ENCODE measurements around the gene LRMDA.

LRMDA gene

DNA sequence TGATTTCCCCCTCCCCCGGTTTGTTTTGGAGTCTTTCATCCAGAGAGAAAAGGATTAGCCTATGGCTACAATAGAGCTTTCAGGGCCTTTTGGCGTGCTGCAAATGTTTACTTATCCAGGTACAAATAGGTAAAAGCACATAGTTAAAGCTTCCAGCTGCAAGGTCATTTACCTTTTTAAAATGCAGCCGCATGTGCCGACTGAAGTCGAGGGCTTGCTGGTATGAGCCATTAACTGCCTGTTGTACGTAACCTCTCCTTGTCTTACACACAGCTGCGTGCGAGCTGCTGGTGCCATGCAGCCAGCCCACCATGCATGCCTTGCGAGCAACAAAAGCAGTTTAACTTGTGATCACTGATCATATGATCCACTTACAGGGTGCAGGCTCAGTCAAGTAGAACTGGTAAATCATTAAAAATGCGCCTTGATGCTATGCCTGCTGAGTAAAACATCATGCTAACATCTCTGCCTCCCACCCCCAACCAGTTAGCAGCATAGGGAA is 866.4 kb downstream of the LRMDA start:
- no peak for DNase-seq (ENCODE audit: low read depth, low spot score)

DNA sequence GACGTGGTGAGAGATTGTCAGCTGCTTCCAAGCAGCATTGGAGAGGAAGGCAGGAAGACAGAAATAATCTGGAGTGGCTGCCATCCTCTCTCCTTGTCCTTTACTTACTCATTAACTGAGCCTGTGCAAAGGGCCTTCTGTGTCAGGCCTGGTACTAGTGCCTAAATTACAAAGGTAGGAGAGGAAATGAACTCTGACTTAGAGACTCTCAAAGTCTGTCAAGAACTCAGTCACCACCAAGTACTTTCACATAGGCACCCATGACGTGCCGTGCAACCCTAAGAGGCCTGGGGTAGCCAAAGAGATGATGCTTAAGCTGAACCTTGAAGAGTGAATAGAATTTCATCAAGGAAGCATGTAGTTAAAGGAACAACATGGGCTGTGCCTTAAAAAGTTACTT is 866.9 kb downstream of the LRMDA start:
- no peak for DNase-seq (ENCODE audit: low read depth, low spot score)

DNA sequence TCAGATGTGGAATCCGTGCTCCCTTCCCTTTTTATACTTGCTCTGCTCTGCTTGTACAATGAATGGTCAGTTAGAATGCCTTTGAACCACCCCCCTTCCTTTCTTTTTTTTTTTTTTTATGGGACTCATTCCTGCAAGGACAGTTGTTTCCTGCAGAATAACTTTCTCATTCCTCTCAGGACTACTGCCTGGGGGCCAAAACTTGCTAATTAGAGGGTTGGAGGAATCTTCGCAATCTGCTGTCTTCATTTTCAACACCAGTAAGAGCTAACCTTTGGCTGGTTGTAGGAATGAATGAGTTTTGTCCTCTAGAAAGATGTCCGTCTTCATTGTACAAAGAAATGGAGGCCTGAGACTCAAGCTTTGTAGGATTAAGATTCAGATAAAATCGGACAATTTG is 868.1 kb downstream of the LRMDA start:
- DNase-seq (ENCODE audit: low read depth, low spot score): no peak

DNA sequence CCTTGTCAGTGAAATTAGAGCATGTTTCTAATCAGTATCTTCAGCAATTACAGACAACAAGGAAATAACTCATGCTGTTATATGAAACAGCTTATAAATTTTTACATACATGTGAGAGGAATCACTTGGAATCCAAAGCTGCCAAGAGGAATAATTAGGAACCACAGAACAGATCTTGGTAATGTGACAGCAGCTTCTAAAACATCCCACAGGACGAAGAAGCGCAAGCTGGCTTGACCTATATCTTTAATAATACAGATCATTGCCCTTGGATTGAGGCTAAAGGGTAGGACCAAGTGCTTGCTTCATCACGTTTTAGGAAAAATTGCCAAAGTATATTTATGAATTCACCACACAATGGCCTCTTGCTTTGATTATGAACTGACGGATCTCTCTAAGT is 869.8 kb downstream of the LRMDA start:
- DNase-seq (ENCODE audit: low read depth, low spot score): no peak

DNA sequence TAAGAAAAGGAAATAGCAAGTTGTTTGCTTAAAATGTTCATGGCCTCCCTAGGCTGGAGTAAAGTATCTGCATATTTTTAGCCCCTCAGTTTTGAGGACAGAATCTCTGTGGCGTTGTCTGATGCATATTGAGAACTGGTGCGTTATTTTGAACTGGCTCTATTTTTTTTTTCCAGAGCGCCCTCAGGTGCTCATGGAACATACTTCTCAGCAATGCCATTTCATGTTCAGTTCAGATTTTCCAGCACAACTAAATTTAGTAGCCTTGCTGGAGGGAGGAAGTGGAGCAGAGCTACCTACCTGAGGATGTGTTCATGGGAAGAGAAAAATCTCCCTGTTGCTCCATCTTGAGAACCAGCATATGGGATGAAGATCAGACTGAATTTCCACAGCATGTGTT is 870.5 kb downstream of the LRMDA start:
- DNase-seq (ENCODE audit: low read depth, low spot score): no peak

DNA sequence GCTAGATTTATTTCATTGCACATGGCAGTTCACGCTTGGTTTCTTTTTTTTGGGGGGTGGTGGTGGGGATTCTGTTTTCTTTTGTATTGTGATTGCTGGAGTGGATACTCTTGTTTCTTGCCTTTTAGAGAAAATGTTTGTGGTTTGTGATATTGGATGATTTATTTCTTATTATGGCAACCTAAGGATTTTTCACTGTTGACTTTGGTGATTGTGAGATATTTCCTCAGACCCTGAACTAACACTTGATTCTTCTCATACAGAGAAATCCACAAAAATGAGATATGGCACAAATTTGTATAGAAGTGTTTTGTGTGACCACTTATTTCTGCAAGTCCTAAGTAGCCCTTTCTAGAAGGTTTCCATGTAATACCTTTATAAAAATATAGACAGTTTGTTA is 871.1 kb downstream of the LRMDA start:
- DNase-seq (ENCODE audit: low read depth, low spot score): no peak

DNA sequence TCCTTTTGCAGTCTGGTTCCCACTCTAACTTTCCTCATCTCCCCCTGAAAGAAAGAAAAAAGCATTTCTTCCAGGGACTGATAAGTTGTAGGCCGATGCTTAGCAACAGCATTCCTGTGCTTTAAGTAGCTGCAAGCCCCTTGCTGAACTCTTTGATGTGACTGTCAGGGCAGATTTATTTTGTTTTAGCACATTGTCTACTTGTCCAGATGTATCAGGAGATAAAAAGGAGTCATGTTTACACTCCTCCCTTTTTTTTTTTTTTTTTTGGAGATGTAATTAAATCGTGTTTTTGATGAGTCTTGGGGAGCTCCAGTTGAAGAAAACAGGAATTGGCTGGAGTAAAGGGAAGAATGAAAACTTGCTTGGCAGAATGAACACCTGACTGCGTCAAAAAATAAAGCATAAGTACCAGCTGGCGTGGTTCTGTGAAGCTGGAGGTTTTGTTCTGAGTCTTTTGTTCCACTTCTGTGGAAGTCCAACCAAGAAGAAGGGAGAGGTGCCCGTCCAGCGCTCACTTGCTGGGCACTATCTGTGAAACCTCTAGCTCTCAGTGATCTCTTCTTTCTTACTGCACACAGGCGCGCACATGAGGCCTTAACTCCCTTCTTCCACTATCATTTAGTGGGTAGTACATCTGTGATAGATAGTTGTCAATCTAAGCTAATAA is 871.7 kb downstream of the LRMDA start:
- DNase-seq (ENCODE audit: low read depth, low spot score): no peak

DNA sequence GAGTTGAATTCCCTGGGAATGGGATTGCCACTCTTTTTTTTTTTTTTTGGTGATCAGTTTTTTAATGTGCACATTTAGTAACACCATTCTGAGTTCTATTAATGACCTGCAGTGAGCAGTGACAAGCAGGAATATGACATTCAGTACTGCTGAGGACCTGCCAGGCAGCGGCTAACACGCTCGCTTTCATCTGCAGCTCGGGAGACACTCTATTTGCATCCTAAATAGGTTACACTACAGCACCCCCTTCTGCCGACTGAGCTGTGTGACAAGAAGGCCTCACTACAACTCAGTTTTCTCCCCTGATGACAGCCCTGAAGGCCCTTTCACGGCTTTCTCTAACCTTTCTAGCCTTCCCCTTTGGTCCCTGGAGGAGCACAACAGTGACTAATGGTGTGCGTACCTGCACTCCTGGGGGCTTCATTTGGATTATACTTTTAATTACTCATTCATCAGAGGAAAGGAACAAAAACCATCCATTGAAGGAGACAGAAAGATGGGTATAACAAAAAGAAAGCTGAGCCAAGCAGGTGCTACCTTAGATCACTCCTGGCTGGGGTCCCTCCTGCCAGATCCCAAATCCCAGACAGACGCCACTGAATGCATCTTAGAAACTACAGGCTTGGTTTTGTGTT is 872.4 kb downstream of the LRMDA start:
- DNase-seq (ENCODE audit: low read depth, low spot score): peak; percentile 21

DNA sequence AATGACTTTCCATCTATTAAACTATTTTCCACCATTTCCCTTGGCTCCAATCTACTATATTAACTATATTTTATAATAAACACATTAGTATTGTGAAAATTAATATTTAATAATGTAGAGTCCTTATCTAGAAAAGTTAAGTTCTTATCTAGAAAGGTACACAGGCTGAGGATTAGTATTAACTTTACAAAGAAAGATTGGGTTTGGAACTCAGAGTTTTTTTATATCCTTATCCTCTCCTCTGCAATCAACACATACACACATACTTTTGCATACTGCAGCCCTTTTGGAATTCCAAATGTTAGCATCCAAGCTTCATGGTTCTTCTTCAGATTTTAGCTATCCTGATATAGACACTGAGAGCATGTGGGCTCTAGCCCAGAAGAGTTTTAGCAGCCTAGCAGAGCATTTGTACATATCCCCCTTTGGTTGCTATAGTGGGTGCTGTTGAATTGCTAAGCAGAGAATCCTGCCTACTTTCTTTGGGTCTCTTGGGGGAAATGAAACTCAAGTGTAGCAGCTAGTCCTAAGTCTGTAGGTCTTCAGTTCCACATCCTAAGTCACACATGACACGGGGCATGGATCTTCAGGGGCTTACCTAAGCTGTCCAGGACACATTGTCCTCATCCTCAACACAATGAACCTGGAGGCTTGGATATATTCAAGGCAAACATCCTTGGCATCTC is 874.6 kb downstream of the LRMDA start:
- no peak for DNase-seq (ENCODE audit: low read depth, low spot score)

DNA sequence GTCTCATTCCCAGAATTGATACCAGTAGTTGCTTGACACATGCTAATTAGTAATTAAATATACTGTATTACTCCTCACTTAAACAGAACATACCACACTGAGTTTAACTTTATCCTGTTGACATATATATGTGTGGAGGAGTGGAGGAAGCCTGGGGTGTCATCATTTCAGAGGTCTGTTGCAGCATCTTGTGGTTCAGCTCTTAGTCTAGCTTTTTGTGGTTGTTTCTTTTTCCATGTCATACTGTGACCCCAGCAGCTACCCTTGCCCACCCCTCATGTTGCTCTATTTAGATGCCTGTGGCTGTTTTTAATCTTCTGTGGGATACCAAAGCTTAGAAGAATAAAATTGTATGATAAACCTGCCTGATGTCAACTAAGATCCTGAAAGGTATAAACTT is 875.4 kb downstream of the LRMDA start:
- DNase-seq (ENCODE audit: low read depth, low spot score): no peak

DNA sequence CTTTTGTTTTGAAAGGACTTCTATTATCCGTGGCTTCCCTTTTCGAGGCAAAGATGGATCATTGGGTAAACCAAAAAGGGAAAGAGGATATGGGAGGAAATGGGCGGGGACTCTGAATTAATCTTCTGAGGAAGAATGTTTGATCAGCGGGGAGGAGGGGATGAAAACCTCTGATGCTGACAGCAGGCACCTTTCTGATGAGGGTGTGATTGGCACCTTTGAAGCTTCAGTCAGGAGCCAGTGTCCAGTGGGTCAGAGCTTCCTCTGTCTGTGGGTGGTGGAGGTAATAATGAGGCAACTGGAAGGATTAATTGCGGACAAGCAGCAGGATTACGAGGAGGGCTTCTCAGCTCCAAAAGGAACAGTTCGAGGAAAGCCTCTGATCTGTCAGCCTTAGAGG is 877.6 kb downstream of the LRMDA start:
- DNase-seq (ENCODE audit: low read depth, low spot score): no peak

DNA sequence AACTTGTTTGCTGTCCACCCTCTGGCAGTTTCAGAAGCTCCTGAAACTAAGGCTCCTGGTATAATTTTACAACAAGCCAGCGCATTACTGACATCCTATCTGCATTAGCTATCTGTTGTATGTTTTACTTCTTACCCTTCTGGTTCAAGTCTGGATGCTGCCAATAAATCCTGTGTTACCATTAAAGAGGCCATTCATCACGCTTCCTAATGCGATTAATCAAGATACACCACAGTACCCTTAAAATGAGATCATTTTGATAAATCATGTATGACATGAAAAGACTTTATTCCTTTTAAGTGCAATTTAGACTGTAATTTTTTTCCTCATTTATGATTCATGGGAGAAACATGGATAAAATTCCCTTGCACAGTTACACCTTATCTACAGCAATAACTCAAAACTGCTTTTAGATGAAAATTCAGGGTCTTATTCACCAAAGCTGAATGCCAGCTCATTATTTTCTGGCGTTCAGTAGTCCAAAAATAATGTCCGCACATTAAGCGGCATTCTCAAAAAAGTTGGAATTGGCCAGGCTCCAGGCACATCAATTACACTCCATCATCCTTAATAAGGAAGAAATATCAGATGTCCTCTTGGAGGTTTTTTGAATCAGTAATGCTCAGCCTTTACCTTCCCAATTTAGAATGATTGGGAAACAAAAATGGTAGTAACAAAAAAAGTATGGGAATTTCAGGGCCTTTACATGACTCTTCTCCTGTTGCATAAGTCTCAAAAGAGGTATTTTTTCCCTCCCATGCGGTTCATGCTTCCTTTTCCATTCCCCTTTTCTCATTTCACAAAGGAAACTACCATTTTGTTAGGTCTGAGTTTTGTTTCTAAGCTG is 878.5 kb downstream of the LRMDA start:
- no peak for DNase-seq (ENCODE audit: low read depth, low spot score)

DNA sequence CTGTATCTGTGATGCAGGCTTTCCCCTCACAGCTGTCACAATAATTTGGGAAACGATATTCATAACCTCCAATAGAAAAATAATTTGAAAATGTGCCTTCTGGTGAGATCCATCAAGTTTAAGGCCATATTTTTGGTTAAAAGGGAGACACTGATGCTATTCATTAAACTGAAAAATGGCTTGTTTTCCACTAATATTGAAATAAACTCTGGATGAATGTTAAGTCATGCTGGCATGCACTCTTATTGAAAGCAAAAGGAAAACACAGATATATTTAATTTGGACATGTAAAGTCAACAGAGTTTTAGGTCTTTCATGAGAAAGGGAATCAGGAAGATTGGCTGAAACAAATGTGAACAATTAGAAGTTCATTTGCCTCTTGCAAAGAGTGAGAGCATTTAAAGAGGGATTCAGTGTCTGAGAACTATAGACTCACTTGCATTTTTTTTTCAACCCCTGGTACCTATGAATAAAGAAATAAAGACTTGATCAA is 879.2 kb downstream of the LRMDA start:
- no peak for DNase-seq (ENCODE audit: low read depth, low spot score)

DNA sequence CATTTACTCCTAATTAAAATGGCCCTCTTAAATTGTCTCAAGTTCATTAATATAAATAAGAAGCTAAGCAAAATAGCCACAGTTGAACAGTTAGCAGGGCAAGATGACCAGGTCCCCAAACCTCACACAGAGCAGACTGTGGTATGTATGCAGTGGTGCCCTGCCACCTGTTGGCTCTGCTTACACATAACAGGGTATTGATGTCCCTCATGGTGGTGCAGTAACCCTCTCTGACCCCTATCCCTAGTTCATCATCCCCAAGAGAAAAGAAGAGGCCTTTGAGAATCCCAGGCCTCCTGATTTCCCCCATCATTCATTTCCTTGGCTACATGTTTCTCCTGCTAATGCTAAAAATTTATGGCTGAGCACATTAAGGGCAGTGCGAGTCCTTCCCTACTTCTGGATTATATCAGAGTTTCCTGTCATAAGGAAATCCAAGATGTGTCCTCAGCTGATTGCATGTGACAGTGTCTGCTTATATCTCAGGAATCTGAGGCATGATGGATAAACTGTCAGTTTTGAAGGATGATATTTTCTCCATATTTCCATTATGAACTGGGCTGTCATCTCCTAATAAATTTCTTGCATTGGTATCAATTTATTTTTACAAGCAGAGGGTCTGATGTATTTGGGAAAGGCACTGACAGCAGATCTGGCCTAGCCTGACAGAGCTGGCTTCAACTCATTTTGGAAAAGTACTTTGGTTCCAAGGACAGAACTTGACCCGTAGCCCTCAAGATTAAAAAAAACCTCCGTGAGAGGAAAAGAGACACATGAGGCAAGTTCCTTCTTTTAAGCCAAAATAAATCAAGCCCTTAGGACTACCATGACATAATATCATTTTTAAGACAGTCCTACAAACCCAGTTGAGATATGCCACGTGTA is 880.6 kb downstream of the LRMDA start:
- DNase-seq (ENCODE audit: low read depth, low spot score): no peak

DNA sequence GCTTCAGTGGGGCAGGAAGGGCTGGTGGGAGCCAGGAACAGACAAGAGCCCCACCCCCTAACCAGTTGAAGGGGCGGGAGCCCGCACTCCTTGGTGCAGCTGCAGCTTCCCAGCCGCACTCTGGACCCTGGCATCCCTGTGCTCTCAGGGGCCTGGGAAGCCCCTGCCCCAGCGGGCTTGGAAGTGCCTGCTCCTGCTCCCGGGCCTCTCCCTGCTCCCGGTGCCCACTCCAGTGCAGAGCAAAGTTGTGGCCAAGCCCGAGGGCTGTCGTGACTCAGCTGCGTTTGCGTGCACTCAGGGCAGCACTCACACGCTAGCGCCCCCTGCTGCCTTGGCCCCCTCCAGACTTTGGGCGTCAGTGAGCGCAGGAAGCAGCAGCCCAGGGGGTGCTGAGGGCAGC is 883.8 kb downstream of the LRMDA start:
- DNase-seq (ENCODE audit: low read depth, low spot score): no peak

DNA sequence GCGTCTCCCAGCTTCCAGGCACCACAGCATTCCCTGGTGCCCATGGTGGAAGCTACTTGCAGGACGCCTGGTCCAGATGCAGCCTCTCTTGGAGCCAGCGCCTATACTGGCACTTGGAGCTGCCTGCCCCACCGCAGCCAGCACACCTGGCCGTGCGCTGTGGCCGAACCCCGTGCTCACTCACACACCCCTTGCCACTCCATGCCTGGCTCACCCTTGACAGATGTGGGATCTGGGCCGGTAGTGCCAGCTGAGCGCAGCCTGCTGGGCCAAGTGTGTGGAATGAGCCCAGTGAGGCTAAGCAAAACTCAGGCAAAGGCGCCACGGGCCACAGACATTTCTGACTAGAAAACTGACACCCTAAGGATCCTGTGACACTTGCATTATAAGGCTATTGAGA is 884.8 kb downstream of the LRMDA start:
- DNase-seq (ENCODE audit: low read depth, low spot score): no peak

DNA sequence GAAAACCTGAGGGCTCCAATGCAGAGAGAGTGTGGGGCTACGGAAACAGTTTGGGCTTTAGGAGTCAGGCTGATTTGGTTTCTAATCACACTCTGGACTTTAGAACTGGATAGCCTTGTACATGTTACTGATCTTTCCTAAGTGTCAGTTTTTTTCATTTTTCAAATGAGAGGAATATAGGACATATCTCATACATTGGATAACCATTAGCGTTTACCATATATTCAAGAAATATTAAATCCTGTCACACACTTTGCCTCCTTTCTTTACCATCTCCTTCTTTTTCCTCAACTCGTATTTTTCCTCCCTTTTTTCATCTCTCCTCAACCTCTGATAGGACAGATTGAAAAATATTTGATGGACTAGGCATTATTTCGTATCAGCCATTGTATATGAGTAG is 885.7 kb downstream of the LRMDA start:
- DNase-seq (ENCODE audit: low read depth, low spot score): no peak

DNA sequence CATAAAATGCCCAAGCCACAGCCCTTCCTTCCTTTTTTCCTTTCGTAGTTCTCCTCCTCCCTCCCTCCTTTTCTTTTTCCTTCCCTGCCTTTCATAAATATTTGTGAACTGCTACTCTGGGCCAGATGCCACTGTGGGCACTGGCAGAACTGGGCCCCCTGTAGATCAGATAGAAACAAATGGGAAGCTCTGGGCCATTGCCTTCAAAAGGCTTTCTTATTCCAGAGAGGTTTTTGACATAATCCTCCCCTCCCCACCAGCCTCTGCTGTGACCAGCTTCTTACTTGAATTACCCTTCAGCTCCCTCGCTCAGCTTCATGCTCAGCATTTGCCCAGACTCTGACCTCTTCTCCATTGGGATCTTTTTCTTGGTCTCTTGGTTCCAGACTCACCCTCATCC is 886.8 kb downstream of the LRMDA start:
- DNase-seq (ENCODE audit: low read depth, low spot score): no peak

DNA sequence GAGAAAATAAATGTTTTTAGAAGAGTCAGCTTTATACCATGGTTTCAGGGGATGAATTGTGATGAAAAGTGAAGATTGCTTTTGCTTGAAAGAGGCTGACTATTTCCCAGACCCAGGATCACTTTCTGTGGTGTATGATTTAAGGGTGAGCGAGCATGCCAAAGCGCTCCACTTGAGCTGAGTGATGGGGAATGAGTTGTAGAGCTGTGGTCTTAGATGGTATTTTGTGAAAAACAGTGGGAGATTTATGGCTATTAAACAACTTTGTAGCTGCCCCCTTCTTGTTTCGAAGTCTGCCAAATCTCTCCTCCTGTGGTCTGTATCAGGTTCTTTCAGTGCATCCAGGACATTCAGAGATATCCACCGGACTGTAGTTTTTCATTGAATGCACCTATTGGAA is 888.2 kb downstream of the LRMDA start:
- DNase-seq (ENCODE audit: low read depth, low spot score): no peak

DNA sequence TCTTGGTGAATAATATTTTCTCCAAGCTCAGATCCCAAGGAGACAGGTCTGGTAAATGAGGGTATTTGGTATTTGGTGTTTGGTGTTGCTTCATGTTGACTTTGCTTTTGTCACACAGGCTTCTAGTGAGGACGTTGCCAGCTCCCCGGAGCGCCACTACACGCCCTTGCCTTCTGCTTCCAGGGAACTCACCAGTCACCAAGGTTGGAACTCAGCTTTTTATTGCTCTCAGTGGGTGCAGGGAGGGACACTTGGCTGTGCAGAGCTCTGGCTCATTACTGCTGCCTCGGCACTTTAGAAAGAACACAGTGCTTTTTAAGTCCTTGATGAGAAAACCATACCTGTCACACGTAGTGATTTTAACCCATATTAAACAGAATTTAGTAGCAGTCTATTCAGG is 892.9 kb downstream of the LRMDA start:
- no peak for DNase-seq (ENCODE audit: low read depth, low spot score)

DNA sequence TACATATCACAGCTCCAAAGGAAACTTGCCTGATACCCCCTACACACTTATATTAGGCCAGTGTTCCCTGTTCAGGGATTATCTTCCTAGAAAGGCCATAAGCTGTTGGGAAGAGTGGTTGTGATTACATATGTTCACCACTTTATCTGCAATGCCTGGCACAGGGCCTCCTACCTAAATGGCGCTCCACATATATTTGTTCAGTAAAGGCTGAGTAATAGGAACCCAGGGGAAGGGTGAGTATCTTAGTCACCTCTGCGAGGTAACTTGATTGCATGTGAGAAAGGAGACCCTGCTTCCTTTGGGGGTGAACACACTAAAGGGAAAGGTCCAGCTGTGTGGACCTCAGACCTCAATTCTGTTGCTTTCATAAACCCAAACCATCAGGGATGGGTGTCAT is 896.0 kb downstream of the LRMDA start:
- DNase-seq (ENCODE audit: low read depth, low spot score): no peak

All from brain pericyte (primary cell).